Panc1 (cell line): ENCODE data around the gene AGR3. TPM values are rescaled to one million over a fixed set of nuclear protein-coding genes. Genes with fewer than 3 reads are reported as not detected.

ENCODE experiments used
- ATAC-seq: fragments of 200-7000 bp; cut with Tn5 transposase; 2 replicates; pipeline ENCODE4 v1.9.1; 2020; ENCODE audit warnings: mild to moderate bottlenecking, moderate library complexity
- BruUV-seq: library from RNA; stranded (reverse); fragments of 400-500 nt; replicated peaks from 2 replicates; lab custom pipeline; 2021; lab: Mats Ljungman, UMichigan
- CTCF ChIA-PET: fragments of 300-600 bp; sonication (Branson Sonifier 250); formaldehyde crosslinking; loops from one replicate; lab custom pipeline; 2022; ENCODE audit warnings: antibody characterized with exemption; lab: Charles Lee
- POLR2A ChIA-PET: fragments of 300-600 bp; sonication (Branson Sonifier 250); formaldehyde crosslinking; loops from one replicate; lab custom pipeline; 2022; ENCODE audit warnings: antibody characterized with exemption; lab: Charles Lee
- DNase-seq: peaks from one replicate; pipeline ENCODE4 v3.0.0-alpha.2; 2010; ENCODE audit warnings: low read depth, low spot score
- H3K27ac ChIP-seq: 2 replicates; pipeline ENCODE4 v1.5.1; 2011; ENCODE audit warnings: mild to moderate bottlenecking, low read length, inconsistent platforms
- H3K27me3 ChIP-seq: fragments of 200-500 bp; sonication (Bioruptor generic); 2 replicates; pipeline ENCODE4 v1.6.0; 2014; ENCODE audit warnings: low read length, inconsistent platforms; ENCODE audit not compliant: control insufficient read depth, insufficient read depth
- H3K36me3 ChIP-seq: fragments of 200-500 bp; sonication (Bioruptor generic); 2 replicates; pipeline ENCODE4 v1.5.1; 2014; ENCODE audit warnings: inconsistent platforms, mild to moderate bottlenecking, low read length, moderate library complexity; ENCODE audit not compliant: control insufficient read depth, insufficient read depth
- H3K4me1 ChIP-seq: 2 replicates; pipeline ENCODE4 v1.5.1; 2011; ENCODE audit warnings: inconsistent platforms, mild to moderate bottlenecking, low read length, moderate library complexity; ENCODE audit not compliant: control insufficient read depth, insufficient read depth
- H3K4me3 ChIP-seq, 2 experiments: 2 replicates each; pipeline ENCODE4 v1.5.1; 2011 to 2012; ENCODE audit warnings: low read depth in 2 of 2, low read length in 2 of 2, mild to moderate bottlenecking in 2 of 2, inconsistent platforms in 1 of 2, moderate library complexity in 1 of 2
- H3K9me3 ChIP-seq: fragments of 200-500 bp; sonication (Bioruptor generic); 2 replicates; pipeline ENCODE4 v1.5.1; 2014; ENCODE audit warnings: low read depth, mild to moderate bottlenecking, inconsistent platforms, low read length, moderate library complexity; ENCODE audit not compliant: control insufficient read depth, insufficient read depth
- POLR2AphosphoS5 ChIP-seq: IDR thresholded peaks from 2 replicates; pipeline ENCODE4 v1.6.1; 2012; ENCODE audit warnings: mild to moderate bottlenecking, low read depth, low read length, moderate library complexity
- SIN3A ChIP-seq: IDR thresholded peaks from 2 replicates; pipeline ENCODE4 v1.6.1; 2012; ENCODE audit warnings: low read depth, mild to moderate bottlenecking, low read length, moderate library complexity, borderline replicate concordance; ENCODE audit not compliant: insufficient read depth
- TCF7L2 ChIP-seq: IDR thresholded peaks from 2 replicates; pipeline ENCODE4 v1.6.1; 2011; ENCODE audit warnings: mild to moderate bottlenecking, low read depth, low read length, inconsistent platforms
- in situ Hi-C: cut with HindIII; loops from 2 replicates; pipeline ENCODE4 v1.10.0; 2016; ENCODE audit warnings: low sequenced_read_pairs, low pct_unique_long_range_greater_than_20kb
- intact Hi-C: fragments of 100-400 bp; cut with micrococcal nuclease; formaldehyde crosslinking; loops from one replicate; pipeline ENCODE4 v1.10.0; 2022; ENCODE audit not compliant: unreplicated experiment
- total RNA-seq: library from RNA; stranded (reverse); gene quantifications from one replicate; pipeline ENCODE4 v1.2.1, GENCODE V29; 2021; ENCODE audit not compliant: unreplicated experiment
- TF ChIP-seq, protein P1 (sequence below), 2 experiments: IDR thresholded peaks; 2 replicates each; pipeline ENCODE4 v1.6.1; 2011 to 2012; ENCODE audit warnings: low read depth in 2 of 2, control low read depth in 1 of 2, low read length in 1 of 2, mild to moderate bottlenecking in 1 of 2, moderate library complexity in 1 of 2; ENCODE audit not compliant: insufficient read depth in 1 of 2
- TF ChIP-seq, protein P2 (sequence below): fragments of 450-650 bp; IDR thresholded peaks from 2 replicates; pipeline ENCODE4 v1.5.1; 2017; ENCODE audit warnings: mild to moderate bottlenecking

The AGR3 gene
- total RNA-seq, 1 experiment from 2014 or later, result not detected

DNA sequence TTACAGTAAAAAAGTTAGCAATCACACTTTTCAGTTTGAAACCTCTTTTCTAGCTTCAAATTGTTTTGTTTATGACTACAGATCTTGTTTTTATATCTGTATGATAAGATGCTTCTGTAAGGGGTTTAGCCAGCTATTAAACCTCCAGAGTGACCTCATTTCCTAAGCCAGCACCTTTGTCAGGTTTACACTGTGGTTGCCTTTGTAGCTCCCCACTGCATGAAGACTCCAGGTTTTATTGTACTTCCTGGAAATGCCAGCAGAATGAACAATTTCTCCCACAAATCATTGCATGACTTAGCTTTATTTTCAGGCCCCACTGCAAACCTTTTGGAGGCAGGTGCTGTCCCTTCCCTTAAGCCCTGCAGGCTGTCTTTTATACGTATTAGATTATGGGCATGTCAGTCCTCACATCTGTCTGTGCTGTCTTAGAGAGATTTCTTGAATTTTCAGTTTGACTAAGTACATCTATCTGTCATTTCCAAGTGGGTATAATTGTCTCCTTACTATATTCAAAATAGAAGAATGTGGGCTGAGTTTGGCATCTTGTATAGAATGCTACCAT, 8.2 kb upstream of the AGR3 start:
- Histone ChIP-seq H3K4me3 (no peak overlapping the region), H3K4me1 (peaks cover 18% of the 10 kb centered on the region), H3K27ac (peak overlapping the region; percentile 53), H3K27me3 (no peaks in the 10 kb centered on the region), H3K36me3 (no peaks in the 10 kb centered on the region), H3K9me3 (no peaks in the 10 kb centered on the region)
- ATAC-seq (peak; percentile 64; the same call in 1 of the 2 replicates), DNase-seq (no peak)
- CTCF ChIA-PET, result interaction anchor here (0.7 to 1.4 kb wide), 2 partner anchors 28 to 71 kb away, joined by 3 to 5 read pairs; no protein-coding TSS in a partner anchor
- in situ Hi-C loops (no loop called here), intact Hi-C loops (loop anchor here (10.0 kb wide), 2 partner anchors 415 to 755 kb away; no protein-coding TSS in a partner anchor)
- no TSS peak for BruUV-seq
- TF ChIP-seq TCF7L2 (no peak), POLR2AphosphoS5 (no peak), SIN3A (no peak)
- TF ChIP-seq, protein P1, sequence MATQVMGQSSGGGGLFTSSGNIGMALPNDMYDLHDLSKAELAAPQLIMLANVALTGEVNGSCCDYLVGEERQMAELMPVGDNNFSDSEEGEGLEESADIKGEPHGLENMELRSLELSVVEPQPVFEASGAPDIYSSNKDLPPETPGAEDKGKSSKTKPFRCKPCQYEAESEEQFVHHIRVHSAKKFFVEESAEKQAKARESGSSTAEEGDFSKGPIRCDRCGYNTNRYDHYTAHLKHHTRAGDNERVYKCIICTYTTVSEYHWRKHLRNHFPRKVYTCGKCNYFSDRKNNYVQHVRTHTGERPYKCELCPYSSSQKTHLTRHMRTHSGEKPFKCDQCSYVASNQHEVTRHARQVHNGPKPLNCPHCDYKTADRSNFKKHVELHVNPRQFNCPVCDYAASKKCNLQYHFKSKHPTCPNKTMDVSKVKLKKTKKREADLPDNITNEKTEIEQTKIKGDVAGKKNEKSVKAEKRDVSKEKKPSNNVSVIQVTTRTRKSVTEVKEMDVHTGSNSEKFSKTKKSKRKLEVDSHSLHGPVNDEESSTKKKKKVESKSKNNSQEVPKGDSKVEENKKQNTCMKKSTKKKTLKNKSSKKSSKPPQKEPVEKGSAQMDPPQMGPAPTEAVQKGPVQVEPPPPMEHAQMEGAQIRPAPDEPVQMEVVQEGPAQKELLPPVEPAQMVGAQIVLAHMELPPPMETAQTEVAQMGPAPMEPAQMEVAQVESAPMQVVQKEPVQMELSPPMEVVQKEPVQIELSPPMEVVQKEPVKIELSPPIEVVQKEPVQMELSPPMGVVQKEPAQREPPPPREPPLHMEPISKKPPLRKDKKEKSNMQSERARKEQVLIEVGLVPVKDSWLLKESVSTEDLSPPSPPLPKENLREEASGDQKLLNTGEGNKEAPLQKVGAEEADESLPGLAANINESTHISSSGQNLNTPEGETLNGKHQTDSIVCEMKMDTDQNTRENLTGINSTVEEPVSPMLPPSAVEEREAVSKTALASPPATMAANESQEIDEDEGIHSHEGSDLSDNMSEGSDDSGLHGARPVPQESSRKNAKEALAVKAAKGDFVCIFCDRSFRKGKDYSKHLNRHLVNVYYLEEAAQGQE (IDR thresholded peaks at IDR 0.05; ENCODE audit: insufficient read depth in 1 of 2, low read depth in 2 of 2, low read length in 1 of 2), result no peak
- TF ChIP-seq, protein P2, sequence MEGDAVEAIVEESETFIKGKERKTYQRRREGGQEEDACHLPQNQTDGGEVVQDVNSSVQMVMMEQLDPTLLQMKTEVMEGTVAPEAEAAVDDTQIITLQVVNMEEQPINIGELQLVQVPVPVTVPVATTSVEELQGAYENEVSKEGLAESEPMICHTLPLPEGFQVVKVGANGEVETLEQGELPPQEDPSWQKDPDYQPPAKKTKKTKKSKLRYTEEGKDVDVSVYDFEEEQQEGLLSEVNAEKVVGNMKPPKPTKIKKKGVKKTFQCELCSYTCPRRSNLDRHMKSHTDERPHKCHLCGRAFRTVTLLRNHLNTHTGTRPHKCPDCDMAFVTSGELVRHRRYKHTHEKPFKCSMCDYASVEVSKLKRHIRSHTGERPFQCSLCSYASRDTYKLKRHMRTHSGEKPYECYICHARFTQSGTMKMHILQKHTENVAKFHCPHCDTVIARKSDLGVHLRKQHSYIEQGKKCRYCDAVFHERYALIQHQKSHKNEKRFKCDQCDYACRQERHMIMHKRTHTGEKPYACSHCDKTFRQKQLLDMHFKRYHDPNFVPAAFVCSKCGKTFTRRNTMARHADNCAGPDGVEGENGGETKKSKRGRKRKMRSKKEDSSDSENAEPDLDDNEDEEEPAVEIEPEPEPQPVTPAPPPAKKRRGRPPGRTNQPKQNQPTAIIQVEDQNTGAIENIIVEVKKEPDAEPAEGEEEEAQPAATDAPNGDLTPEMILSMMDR, result no peak
- POLR2A ChIA-PET, result no interaction called here

DNA sequence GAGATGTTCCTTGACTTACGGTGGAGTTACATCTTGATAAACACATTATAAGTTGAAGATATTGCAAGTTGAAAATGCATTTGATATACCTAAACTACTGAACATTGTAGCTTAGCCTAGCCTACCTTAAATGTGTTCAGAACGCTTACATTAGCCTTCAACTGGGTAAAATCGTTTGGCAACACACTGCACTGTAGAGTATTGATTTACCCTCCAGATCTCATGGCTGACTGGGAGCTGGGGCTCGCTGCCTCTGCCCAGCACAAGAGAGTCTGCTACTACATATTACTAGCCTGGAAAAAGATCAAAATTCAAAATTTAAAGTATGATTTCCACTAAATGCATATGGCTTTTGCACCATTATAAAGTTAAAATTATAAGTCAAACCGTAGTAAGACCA, 7.5 kb upstream of the AGR3 start:
- Histone ChIP-seq H3K36me3 (no peaks in the 10 kb centered on the region), H3K9me3 (no peaks in the 10 kb centered on the region), H3K27me3 (no peaks in the 10 kb centered on the region), H3K4me1 (peaks cover 18% of the 10 kb centered on the region), H3K4me3 (no peak overlapping the region), H3K27ac (peak overlapping the region; percentile 24; the same call in 1 of the 2 replicates)
- no peak for ATAC-seq
- TF ChIP-seq TCF7L2 (no peak), POLR2AphosphoS5 (no peak), SIN3A (no peak)
- TF ChIP-seq, protein P2, result no peak
- TF ChIP-seq, protein P1 (IDR thresholded peaks at IDR 0.05; ENCODE audit: insufficient read depth in 1 of 2, low read depth in 2 of 2, low read length in 1 of 2), result no peak
- POLR2A ChIA-PET, result no interaction called here
- CTCF ChIA-PET, result interaction anchor here (1.4 kb wide), 1 partner anchor 29 kb away, joined by 5 read pairs; no protein-coding TSS in a partner anchor
- in situ Hi-C loops (no loop called here), intact Hi-C loops (no loop called here)
- BruUV-seq, result no TSS peak
- DNase-seq, result no peak
